IMR-90 (cell line): ENCODE data around the gene ADGRG4. TPM values are rescaled to one million over a fixed set of nuclear protein-coding genes. Genes with fewer than 3 reads are reported as not detected.

Experiments used
- ATAC-seq: fragments of 200-7000 bp; cut with Tn5 transposase; 2 replicates; pipeline ENCODE4 v1.9.1; 2020; ENCODE audit warnings: low read depth, mild to moderate bottlenecking, moderate library complexity
- BruUV-seq: library from RNA; stranded (reverse); fragments of 400-500 nt; replicated peaks from 2 replicates; lab custom pipeline; 2021; lab: Mats Ljungman, UMichigan
- CTCF ChIA-PET: fragments of 300-600 bp; formaldehyde crosslinking; extraction: SDS; loops from one replicate; lab custom pipeline; 2021; ENCODE audit warnings: antibody characterized with exemption; lab: Yijun Ruan, JAX
- POLR2A ChIA-PET: fragments of 300-600 bp; sonication (Branson Sonifier 250); formaldehyde crosslinking; loops from one replicate; lab custom pipeline; 2022; ENCODE audit warnings: antibody characterized with exemption; ENCODE audit not compliant: unreplicated experiment; lab: Charles Lee
- DNase-seq: peaks from one replicate; pipeline ENCODE4 v3.0.0; 2013
- H2AFZ ChIP-seq: replicated peaks from 2 replicates; pipeline ENCODE3; 2013; ENCODE audit warnings: low read length, mild to moderate bottlenecking; ENCODE audit not compliant: poor library complexity
- H2AK5ac ChIP-seq: 2 replicates; pipeline ENCODE4 v1.6.1; 2013; ENCODE audit warnings: low read depth, low read length, inconsistent platforms
- H2AK9ac ChIP-seq: replicated peaks from 2 replicates; pipeline ENCODE3; 2013; ENCODE audit warnings: mild to moderate bottlenecking, low read depth, low read length, moderate library complexity; ENCODE audit not compliant: poor library complexity
- H2BK120ac ChIP-seq: 2 replicates; pipeline ENCODE4 v1.6.1; 2013; ENCODE audit warnings: low read depth, low read length, inconsistent platforms
- H2BK15ac ChIP-seq: 3 replicates; pipeline ENCODE4 v1.6.1; 2013; ENCODE audit warnings: low read depth, low read length, inconsistent platforms
- H2BK20ac ChIP-seq: 2 replicates; pipeline ENCODE4 v1.6.1; 2013; ENCODE audit warnings: low read depth, mild to moderate bottlenecking, inconsistent platforms, low read length, moderate library complexity
- H2BK5ac ChIP-seq: 2 replicates; pipeline ENCODE4 v1.6.1; 2013; ENCODE audit warnings: mild to moderate bottlenecking, low read depth, low read length, inconsistent platforms; ENCODE audit not compliant: poor library complexity, severe bottlenecking
- H3K14ac ChIP-seq: replicated peaks from 2 replicates; pipeline ENCODE4 v1.6.1; 2013; ENCODE audit warnings: low read depth, low read length, inconsistent platforms
- H3K18ac ChIP-seq: 2 replicates; pipeline ENCODE4 v1.6.1; 2013; ENCODE audit warnings: low read depth, low read length, control low read depth
- H3K23ac ChIP-seq: 2 replicates; pipeline ENCODE4 v1.6.1; 2013; ENCODE audit warnings: low read depth, low read length, inconsistent platforms
- H3K27ac ChIP-seq: 2 replicates; pipeline ENCODE4 v1.5.1; 2013; ENCODE audit warnings: mild to moderate bottlenecking, control low read depth, low read length; ENCODE audit not compliant: insufficient read depth
- H3K27me3 ChIP-seq: 2 replicates; pipeline ENCODE4 v1.6.1; 2013; ENCODE audit warnings: low read length; ENCODE audit not compliant: control insufficient read depth, insufficient read depth
- H3K36me3 ChIP-seq: 2 replicates; pipeline ENCODE4 v1.6.1; 2013; ENCODE audit warnings: low read length, mixed read lengths; ENCODE audit not compliant: control insufficient read depth, insufficient read depth
- H3K4ac ChIP-seq: 2 replicates; pipeline ENCODE4 v1.6.1; 2013; ENCODE audit warnings: low read depth, low read length, inconsistent platforms
- H3K4me1 ChIP-seq: 2 replicates; pipeline ENCODE4 v1.6.1; 2013; ENCODE audit warnings: low read length, mixed read lengths; ENCODE audit not compliant: control insufficient read depth, insufficient read depth
- H3K4me2 ChIP-seq: 2 replicates; pipeline ENCODE4 v1.6.1; 2013; ENCODE audit warnings: low read depth, mild to moderate bottlenecking, control low read depth, low read length, moderate library complexity
- H3K4me3 ChIP-seq: 2 replicates; pipeline ENCODE4 v1.5.1; 2013; ENCODE audit warnings: low read depth, mild to moderate bottlenecking, control low read depth, low read length, moderate library complexity; ENCODE audit not compliant: insufficient read depth
- H3K56ac ChIP-seq: 2 replicates; pipeline ENCODE4 v1.6.1; 2013; ENCODE audit warnings: low read length, inconsistent platforms; ENCODE audit not compliant: insufficient read depth; ENCODE audit errors: extremely low read depth
- H3K79me1 ChIP-seq, 2 experiments: 2 replicates each; pipeline ENCODE4 v1.6.1; 2013; ENCODE audit warnings: low read length in 2 of 2, inconsistent platforms in 1 of 2, low read depth in 1 of 2
- H3K9ac ChIP-seq: 2 replicates; pipeline ENCODE4 v1.6.1; 2013; ENCODE audit warnings: low read depth, low read length, control low read depth
- H3K9me1 ChIP-seq: 2 replicates; pipeline ENCODE4 v1.6.1; 2013; ENCODE audit warnings: low read length, inconsistent platforms; ENCODE audit not compliant: insufficient read depth
- H3K9me3 ChIP-seq: 2 replicates; pipeline ENCODE4 v1.6.1; 2013; ENCODE audit warnings: low read length; ENCODE audit not compliant: control insufficient read depth, insufficient read depth
- H4K20me1 ChIP-seq: 2 replicates; pipeline ENCODE4 v1.6.1; 2013; ENCODE audit warnings: low read length, inconsistent platforms; ENCODE audit not compliant: insufficient read depth
- H4K5ac ChIP-seq: 2 replicates; pipeline ENCODE4 v1.6.1; 2013; ENCODE audit warnings: mild to moderate bottlenecking, low read depth, low read length, control low read depth
- H4K8ac ChIP-seq, 2 experiments: 2 replicates each; pipeline ENCODE4 v1.6.1; 2013; ENCODE audit warnings: low read depth in 2 of 2, low read length in 2 of 2, control low read depth in 1 of 2, inconsistent platforms in 1 of 2
- H4K91ac ChIP-seq: 2 replicates; pipeline ENCODE4 v1.6.1; 2013; ENCODE audit warnings: low read depth, low read length, inconsistent platforms; ENCODE audit not compliant: insufficient read depth
- BHLHE40 ChIP-seq: fragments of 150-350 bp; IDR thresholded peaks from 2 replicates; pipeline ENCODE4 v1.6.1; 2016; ENCODE audit warnings: mild to moderate bottlenecking, low read depth, low read length
- MAZ ChIP-seq: IDR thresholded peaks from 2 replicates; pipeline ENCODE4 v1.6.1; 2012; ENCODE audit warnings: low read depth, mild to moderate bottlenecking, low read length, improper control_type of control experiment, moderate library complexity, borderline replicate concordance
- NFE2L2 ChIP-seq: fragments of 150-350 bp; IDR thresholded peaks from 2 replicates; pipeline ENCODE4 v1.6.1; 2016; ENCODE audit warnings: low read depth, mild to moderate bottlenecking, low read length
- POLR2A ChIP-seq: IDR thresholded peaks from 2 replicates; pipeline ENCODE4 v1.6.1; 2012; ENCODE audit warnings: mild to moderate bottlenecking, low read depth, low read length
- RCOR1 ChIP-seq: IDR thresholded peaks from 2 replicates; pipeline ENCODE4 v1.6.1; 2012; ENCODE audit warnings: mild to moderate bottlenecking, low read length, improper control_type of control experiment; ENCODE audit not compliant: insufficient replicate concordance
- SMC3 ChIP-seq: fragments of 150-350 bp; IDR thresholded peaks from 2 replicates; pipeline ENCODE4 v1.6.1; 2016; ENCODE audit warnings: low read depth, mild to moderate bottlenecking, antibody characterized with exemption, low read length, moderate library complexity
- WGBS, 2 experiments: methylation state at CpG; one replicate each; pipeline versions ENCODE4 v1.1.5 to v1.1.7; 2013; ENCODE audit warnings: missing lambda C conversion rate in 2 of 2; ENCODE audit not compliant: insufficient read length in 1 of 2; ENCODE audit errors: extremely low coverage in 2 of 2; 5-methylcytosine and 5-hydroxymethylcytosine counted together
- dilution Hi-C: fragments of 300-500 bp; cut with HindIII; formaldehyde crosslinking; loops from one replicate; pipeline ENCODE4 v1.14.3; 2018; ENCODE audit warnings: low sequenced_read_pairs; ENCODE audit not compliant: unreplicated experiment
- in situ Hi-C: fragments of 300-500 bp; cut with MboI; formaldehyde crosslinking; loops from 3 replicates; pipeline ENCODE4 v1.14.3; 2019; ENCODE audit warnings: low sequenced_read_pairs, inconsistent platforms, mixed read lengths
- intact Hi-C: fragments of 100-400 bp; cut with micrococcal nuclease; formaldehyde crosslinking; loops from 2 replicates; pipeline ENCODE4 v1.10.0; 2022
- polyA plus RNA-seq, 3 experiments: library from polyadenylated mRNA; depleted of rRNA; stranded (reverse); fragments of >200 nt; gene quantifications; 2 replicates each; pipeline ENCODE4 v1.2.3, GENCODE V29; 2012; ENCODE audit warnings: low replicate concordance in 1 of 3
- total RNA-seq: library from RNA; depleted of rRNA; stranded (reverse); fragments of >200 nt; gene quantifications from 2 replicates; pipeline ENCODE4 v1.2.3, GENCODE V29; 2012
- TF ChIP-seq, protein P1 (sequence below): conservative IDR thresholded peaks from 2 replicates; pipeline ENCODE4 v1.5.1; 2012; ENCODE audit warnings: mild to moderate bottlenecking, low read depth, low read length, improper control_type of control experiment

ADGRG4 gene
- total and polyA plus RNA-seq, 2 of the 4 experiments (the other 2 are of a cell fraction), result under 0.01 TPM; not detected in 1

DNA sequence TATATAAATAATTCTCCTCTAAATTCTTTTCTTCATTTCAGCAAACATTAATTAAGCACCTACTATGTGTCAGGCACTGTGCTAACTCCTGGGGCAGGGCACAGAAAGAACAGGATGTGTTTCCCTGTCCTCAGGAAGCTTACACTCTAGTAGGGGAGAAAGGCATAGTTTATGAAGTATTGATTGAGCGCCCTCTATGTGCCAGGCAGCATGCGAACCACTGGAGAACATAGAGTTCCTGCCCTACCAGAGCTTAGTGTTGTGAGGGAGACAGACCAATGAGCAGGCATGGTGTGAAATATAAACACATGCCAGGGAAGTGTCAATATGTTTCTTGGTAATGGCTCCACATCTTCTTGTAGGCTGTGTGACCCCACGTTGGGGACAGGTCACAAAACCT, 3.7 kb downstream of the ADGRG4 start:
- Histone ChIP-seq H3K4me2 (no peak overlapping the region), H3K14ac (no peak overlapping the region), H3K36me3 (no peaks in the 10 kb centered on the region), H2BK120ac (no peak overlapping the region), H3K9ac (no peak overlapping the region), H3K56ac (no peak overlapping the region), H2BK5ac (no peak overlapping the region), H4K5ac (no peak overlapping the region), H3K18ac (no peak overlapping the region), H3K9me1 (no peaks in the 10 kb centered on the region), H2BK15ac (no peak overlapping the region), H3K79me1 (no peaks in the 10 kb centered on the region), H3K4me3 (no peak overlapping the region), H2AK5ac (no peak overlapping the region), H2BK20ac (no peak overlapping the region), H2AK9ac (no peak overlapping the region), H4K8ac (no peak overlapping the region), H3K23ac (no peak overlapping the region), H4K20me1 (no peaks in the 10 kb centered on the region), H3K27ac (no peak overlapping the region), H4K91ac (no peak overlapping the region), H3K27me3 (no peaks in the 10 kb centered on the region; the same call in 1 of the 2 replicates), H2AFZ (no peak overlapping the region), H3K4ac (no peak overlapping the region), H3K9me3 (no peaks in the 10 kb centered on the region), H3K4me1 (no peaks in the 10 kb centered on the region)
- in situ Hi-C loops, result no loop called here
- DNase-seq (no peak), ATAC-seq (no peak)
- POLR2A ChIA-PET, result no interaction called here
- intact Hi-C loops, result no loop called here
- no peak for TF ChIP-seq RCOR1
- no peak for TF ChIP-seq BHLHE40
- no peak for TF ChIP-seq SMC3
- no peak for TF ChIP-seq NFE2L2
- TF ChIP-seq POLR2A, result no peak
- no peak for TF ChIP-seq MAZ
- TF ChIP-seq, protein P1, sequence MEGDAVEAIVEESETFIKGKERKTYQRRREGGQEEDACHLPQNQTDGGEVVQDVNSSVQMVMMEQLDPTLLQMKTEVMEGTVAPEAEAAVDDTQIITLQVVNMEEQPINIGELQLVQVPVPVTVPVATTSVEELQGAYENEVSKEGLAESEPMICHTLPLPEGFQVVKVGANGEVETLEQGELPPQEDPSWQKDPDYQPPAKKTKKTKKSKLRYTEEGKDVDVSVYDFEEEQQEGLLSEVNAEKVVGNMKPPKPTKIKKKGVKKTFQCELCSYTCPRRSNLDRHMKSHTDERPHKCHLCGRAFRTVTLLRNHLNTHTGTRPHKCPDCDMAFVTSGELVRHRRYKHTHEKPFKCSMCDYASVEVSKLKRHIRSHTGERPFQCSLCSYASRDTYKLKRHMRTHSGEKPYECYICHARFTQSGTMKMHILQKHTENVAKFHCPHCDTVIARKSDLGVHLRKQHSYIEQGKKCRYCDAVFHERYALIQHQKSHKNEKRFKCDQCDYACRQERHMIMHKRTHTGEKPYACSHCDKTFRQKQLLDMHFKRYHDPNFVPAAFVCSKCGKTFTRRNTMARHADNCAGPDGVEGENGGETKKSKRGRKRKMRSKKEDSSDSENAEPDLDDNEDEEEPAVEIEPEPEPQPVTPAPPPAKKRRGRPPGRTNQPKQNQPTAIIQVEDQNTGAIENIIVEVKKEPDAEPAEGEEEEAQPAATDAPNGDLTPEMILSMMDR, result no peak
- WGBS, 2 experiments, result 36% methylated on average over 3 of the region's 3 CpGs; no CpG with 5 or more reads in 1 of the 2 experiments
- dilution Hi-C loops, result no loop called here
- no TSS peak for BruUV-seq
- CTCF ChIA-PET, result no interaction called here
